Body of pancreas (tissue), 4 donors: ENCODE measurements around the gene C2orf49.
A peak's percentile ranks its signal among the peaks of the same experiment; 100 is the strongest.

Source experiments
- CTCF ChIP-seq, 7 experiments: fragments of 450-650 bp in 4 of 7; fragments of 200-600 bp in 3 of 7; sonication (generic) in 3 of 7; IDR thresholded peaks; one replicate each; pipeline ENCODE4 v1.5.1; 2016 to 2019; ENCODE audit warnings: antibody characterized with exemption in 7 of 7
- POLR2A ChIP-seq, 3 donors: fragments of 450-650 bp; IDR thresholded peaks; one replicate each; pipeline ENCODE4 v1.6.1; 2016; ENCODE audit warnings: antibody characterized with exemption in 3 of 3, mild to moderate bottlenecking in 2 of 3

DNA sequence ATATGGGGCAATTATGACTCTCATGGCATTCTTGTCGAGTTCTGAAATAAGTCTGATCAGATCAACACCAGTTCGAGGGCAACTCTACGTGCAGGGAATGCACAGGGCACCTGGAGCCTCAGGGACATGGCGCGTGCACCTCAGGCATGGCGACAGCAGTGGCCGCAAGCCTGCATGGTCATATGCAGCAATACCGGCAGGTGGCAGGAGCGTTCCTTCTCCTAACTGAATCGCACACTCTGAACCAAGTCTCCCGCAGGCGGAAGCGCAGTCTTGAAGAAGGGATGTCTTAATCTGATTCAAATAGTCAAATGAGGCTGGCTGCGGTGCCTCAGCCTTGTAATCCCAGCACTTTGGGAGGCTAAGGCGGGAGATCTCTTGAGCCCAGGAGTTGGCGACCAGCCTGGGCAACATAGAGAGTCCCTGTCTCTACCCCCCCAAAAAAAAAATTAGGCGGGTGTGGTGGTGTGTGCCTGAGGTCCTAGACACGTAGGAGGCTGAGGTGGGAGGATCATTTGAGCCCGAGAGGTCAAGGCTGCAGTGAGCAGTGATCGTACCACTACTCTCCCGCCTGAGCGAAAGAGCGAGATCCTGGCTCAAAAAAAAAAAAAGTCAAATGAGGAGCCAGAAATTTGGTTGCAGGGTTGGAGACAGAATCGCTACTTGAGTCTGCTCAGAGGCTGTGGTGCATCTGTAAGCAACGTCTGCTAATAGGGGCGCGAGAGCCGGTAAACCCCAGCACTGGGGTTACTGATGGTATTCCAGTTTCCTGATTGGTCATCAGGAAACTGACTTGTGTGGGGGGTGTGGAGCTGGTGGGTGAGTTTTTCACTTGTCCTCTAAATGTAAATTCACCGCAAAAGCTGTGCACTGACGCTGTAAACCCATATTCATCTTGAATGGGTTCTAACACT, 32.7 kb downstream of the C2orf49 start:
- peak; percentile 76 to 96 (median 94) for TF ChIP-seq CTCF (IDR thresholded peaks at IDR 0.05)
- TF ChIP-seq POLR2A (IDR thresholded peaks at IDR 0.05): no peak
